Fibroblast of skin of left biceps (primary cell): ENCODE results near the gene PALM3.
"Not testable (repeated sequence)": the region's sequence is repeated elsewhere in the genome, so short reads cannot be mapped to it uniquely, and the experiment has no call there.

Experiments
- DNase-seq, 2 experiments: peaks; one replicate each; pipeline ENCODE4 v3.0.0-alpha.2; 2013; ENCODE audit warnings: low read depth in 2 of 2

PALM3 gene

GRCh38 chr19:14031719-14032480, 30.0 kb downstream of the PALM3 start, which contains the start of gene IL27RA:
Gene IL27RA (plus strand): TSS chr19:14031762. CDS start chr19:14031873, 111 bp downstream.
- peak; percentile 17 to 23 for DNase-seq

GRCh38 chr19:14030997-14031718, 30.7 kb downstream of the PALM3 start:
- no peak for DNase-seq

GRCh38 chr19:14028901-14029300, 33.0 kb downstream of the PALM3 start:
- no peak for DNase-seq

- DNase-seq = no peak
Observed at GRCh38 chr19:14027856-14028450, 33.9 kb downstream of the PALM3 start, which contains the start of gene RLN3. Gene RLN3 (plus strand): TSS chr19:14028148. CDS start chr19:14028205, 57 bp downstream.

- not testable (repeated sequence) for DNase-seq
Observed at GRCh38 chr19:14026652-14027192, 35.2 kb downstream of the PALM3 start.

GRCh38 chr19:14023404-14024235, 38.3 kb downstream of the PALM3 start:
- DNase-seq = no peak

GRCh38 chr19:14022469-14022868, 39.4 kb downstream of the PALM3 start:
- no peak for DNase-seq

GRCh38 chr19:14021474-14021873, 40.4 kb downstream of the PALM3 start:
- DNase-seq = no peak

GRCh38 chr19:14019739-14020138, 42.1 kb downstream of the PALM3 start:
- DNase-seq = not testable (repeated sequence)

GRCh38 chr19:14019100-14019499, 42.8 kb downstream of the PALM3 start:
- no peak for DNase-seq

GRCh38 chr19:14015524-14016035, 46.3 kb downstream of the PALM3 start:
- DNase-seq = no peak

- DNase-seq = no peak
Observed at GRCh38 chr19:14012378-14012915, 49.4 kb downstream of the PALM3 start.

- no peak for DNase-seq
Observed at GRCh38 chr19:14006766-14007562, 54.9 kb downstream of the PALM3 start.

- DNase-seq = peak; percentile 100
Observed at GRCh38 chr19:14006085-14006765, 55.7 kb downstream of the PALM3 start, which contains the start of gene RFX1. Gene RFX1 (minus strand): TSS chr19:14006320. CDS start chr19:13993843, 12,477 bp downstream.

GRCh38 chr19:14005349-14006084, 56.4 kb downstream of the PALM3 start:
- DNase-seq = peak; percentile 62 to 70

- DNase-seq = no peak
Observed at GRCh38 chr19:14004619-14005348, 57.1 kb downstream of the PALM3 start.
